Endothelial cell of umbilical vein (primary cell): ENCODE data around the gene CHERP. TPM values are rescaled to one million over a fixed set of nuclear protein-coding genes. Genes with fewer than 3 reads are reported as not detected.
"Not testable (repeated sequence)": the region's sequence is repeated elsewhere in the genome, so short reads cannot be mapped to it uniquely, and the experiment has no call there.

Experiments used
- BruUV-seq: library from RNA; stranded (reverse); fragments of 400-500 nt; replicated peaks from 2 replicates; lab custom pipeline; 2021; lab: Mats Ljungman, UMichigan
- CTCF ChIA-PET: fragments of 300-600, 350-600 bp; sonication (Branson Sonifier 250); formaldehyde crosslinking; loops from one replicate; lab custom pipeline; 2021; ENCODE audit warnings: antibody characterized with exemption, inconsistent platforms; lab: Charles Lee
- POLR2A ChIA-PET: fragments of 300-600, 350-600 bp; sonication (Branson Sonifier 250); formaldehyde crosslinking; loops from one replicate; lab custom pipeline; 2021; ENCODE audit warnings: antibody characterized with exemption, inconsistent platforms; lab: Charles Lee
- DNase-seq: peaks from one replicate; pipeline ENCODE4 v3.0.0-alpha.2; 2011; ENCODE audit warnings: low read depth, low spot score
- FAIRE-seq: peaks from 2 replicates; lab custom pipeline; 2011; peaks lifted over from hg19 to GRCh38; lab: Jason Lieb, UNC
- H2AFZ ChIP-seq: 2 replicates; pipeline ENCODE4 v1.6.0; 2012; ENCODE audit warnings: low read depth, low read length, control low read depth, inconsistent platforms
- H3K27ac ChIP-seq: 2 replicates; pipeline ENCODE4 v1.5.1; 2011; ENCODE audit warnings: low read depth, mild to moderate bottlenecking, control low read depth, low read length, moderate library complexity; ENCODE audit not compliant: insufficient read depth
- H3K27me3 ChIP-seq, 2 experiments: 2 replicates each; pipeline versions ENCODE4 v1.6.0 to v1.6.1; 2011; ENCODE audit warnings: low read length in 2 of 2, mixed read lengths in 1 of 2; ENCODE audit not compliant: control insufficient read depth in 2 of 2, insufficient read depth in 2 of 2
- H3K36me3 ChIP-seq, 2 experiments: 2 replicates in 1 of 2; 3 replicates in 1 of 2; pipeline ENCODE4 v1.5.1; 2011; ENCODE audit warnings: low read length in 2 of 2, mild to moderate bottlenecking in 1 of 2, moderate library complexity in 1 of 2; ENCODE audit not compliant: control insufficient read depth in 2 of 2, insufficient read depth in 2 of 2; ENCODE audit errors: extremely low read depth in 1 of 2
- H3K4me1 ChIP-seq: 3 replicates; pipeline ENCODE4 v1.5.1; 2011; ENCODE audit warnings: mild to moderate bottlenecking, low read length; ENCODE audit not compliant: control insufficient read depth, insufficient read depth; ENCODE audit errors: extremely low read depth
- H3K4me2 ChIP-seq: 2 replicates; pipeline ENCODE4 v1.6.1; 2011; ENCODE audit warnings: low read length, control low read depth, mixed read lengths; ENCODE audit not compliant: insufficient read depth
- H3K4me3 ChIP-seq, 3 experiments: fragments of 200-600 bp in 1 of 3; sonication (generic), shearing (Covaris generic) in 1 of 3; replicated peaks in 1 of 3; 2 replicates each; pipeline ENCODE4 v1.5.1; 2011 to 2016; ENCODE audit warnings: control low read depth in 3 of 3, low read length in 3 of 3, mild to moderate bottlenecking in 2 of 3, inconsistent platforms in 1 of 3, low read depth in 1 of 3, moderate library complexity in 1 of 3; ENCODE audit not compliant: insufficient read depth in 1 of 3
- H3K79me2 ChIP-seq: 2 replicates; pipeline ENCODE4 v1.6.0; 2012; ENCODE audit warnings: low read length, inconsistent platforms; ENCODE audit not compliant: control insufficient read depth, insufficient read depth
- H3K9ac ChIP-seq: replicated peaks from 2 replicates; pipeline ENCODE3; 2011; ENCODE audit warnings: low read length, control low read depth; ENCODE audit not compliant: insufficient read depth; ENCODE audit errors: extremely low read depth
- H3K9me1 ChIP-seq: replicated peaks from 3 replicates; pipeline ENCODE4 v1.6.0; 2011; ENCODE audit warnings: mild to moderate bottlenecking, low read length; ENCODE audit not compliant: control insufficient read depth, insufficient read depth; ENCODE audit errors: extremely low read depth
- H3K9me3 ChIP-seq: replicated peaks from 2 replicates; pipeline ENCODE4 v1.5.1; 2012; ENCODE audit warnings: low read length, inconsistent platforms; ENCODE audit not compliant: control insufficient read depth, insufficient read depth
- H4K20me1 ChIP-seq: replicated peaks from 2 replicates; pipeline ENCODE3; 2011; ENCODE audit warnings: mild to moderate bottlenecking, low read length; ENCODE audit not compliant: control insufficient read depth, insufficient read depth; ENCODE audit errors: extremely low read depth
- EZH2 ChIP-seq: IDR thresholded peaks from 2 replicates; pipeline ENCODE4 v1.6.1; 2012; ENCODE audit warnings: borderline replicate concordance, low read depth, mild to moderate bottlenecking, moderate library complexity, low read length, inconsistent platforms; ENCODE audit not compliant: severe bottlenecking
- POLR2A ChIP-seq: IDR thresholded peaks from 2 replicates; pipeline ENCODE4 v1.6.1; 2012; ENCODE audit warnings: low read depth, mild to moderate bottlenecking, control low read depth, low read length
- dilution Hi-C: fragments of 300-500 bp; cut with MboI; formaldehyde crosslinking; loops from one replicate; pipeline ENCODE4 v1.15.0; 2019; ENCODE audit warnings: low sequenced_read_pairs; ENCODE audit not compliant: extremely low pct_ligation_motif_present
- intact Hi-C: fragments of 100-400 bp; cut with micrococcal nuclease; formaldehyde crosslinking; loops from one replicate; pipeline ENCODE4 v1.10.0; 2022
- polyA plus RNA-seq, 4 experiments: library from polyadenylated mRNA; depleted of rRNA in 3 of 4; stranded (reverse) in 3 of 4; unstranded in 1 of 4; fragments of >200 nt; gene quantifications; 2 replicates each; pipeline versions ENCODE4 v1.2.1 to v1.2.3, GENCODE V29; 2011 to 2012; ENCODE audit warnings: missing spikeins in 1 of 4
- total RNA-seq: library from RNA; stranded (reverse); gene quantifications from 2 replicates; pipeline ENCODE4 v1.2.3, GENCODE V29; 2021
- TF ChIP-seq, protein P1 (sequence below): IDR thresholded peaks from 2 replicates; pipeline ENCODE4 v1.6.1; 2011; ENCODE audit not compliant: insufficient read depth, insufficient read length

CHERP gene
- total and polyA plus RNA-seq, 2 donors (not counting 3 experiments of a cell fraction or from before 2014, with no cell fraction given): 8.9 to 53.9 TPM

DNA sequence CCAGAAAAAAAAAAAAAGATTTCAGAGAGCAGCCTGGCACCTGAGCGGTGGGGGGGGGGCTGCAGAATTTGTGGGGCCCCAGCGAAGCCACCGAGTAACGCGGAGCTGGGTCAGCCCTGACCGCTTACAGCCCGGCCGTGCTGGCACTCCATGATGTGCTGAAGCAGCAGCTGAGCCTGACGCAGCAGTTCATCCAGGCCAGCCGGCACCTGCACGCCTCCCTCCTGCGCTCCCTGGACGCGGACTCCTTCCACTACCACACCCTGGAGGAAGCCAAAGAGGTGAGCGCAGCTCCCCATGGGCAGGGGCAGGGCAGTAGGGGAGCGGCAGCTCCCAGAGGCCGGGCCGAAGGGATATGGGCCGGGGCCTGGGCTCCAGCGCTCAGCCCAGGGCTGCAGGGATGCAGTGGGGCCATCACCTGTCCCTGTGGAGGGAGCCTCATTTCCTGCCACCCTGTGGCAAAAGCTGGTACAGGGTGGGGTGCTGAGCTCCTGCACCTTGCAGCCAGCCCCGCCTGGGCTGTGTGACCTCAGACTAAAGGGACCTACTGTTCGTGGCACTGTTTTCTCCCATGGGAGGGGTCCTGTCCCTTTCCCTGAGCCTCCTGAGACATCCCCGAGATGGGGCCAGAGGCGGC, 27.7 kb downstream of the CHERP start:
- FAIRE-seq (no peak), DNase-seq (no peak)
- Histone ChIP-seq H3K9ac (no peak overlapping the region), H3K9me1 (no peaks in the 10 kb centered on the region), H4K20me1 (no peaks in the 10 kb centered on the region), H3K27ac (no peak overlapping the region), H3K27me3 (no peaks in the 10 kb centered on the region), H3K4me3 (no peak overlapping the region), H2AFZ (no peak overlapping the region), H3K4me2 (no peak overlapping the region), H3K4me1 (no peaks in the 10 kb centered on the region), H3K79me2 (no peaks in the 10 kb centered on the region), H3K36me3 (peaks cover 7 to 26% of the 10 kb centered on the region in 2 experiments), H3K9me3 (no peaks in the 10 kb centered on the region)
- intact Hi-C loops (no loop called here), dilution Hi-C loops (no loop called here)
- ChIA-PET CTCF (interaction anchor here (1.3 kb wide), 1 partner anchor 18 kb away, joined by 4 read pairs; the partner anchor contains the start of genes C19orf44 and CALR3), POLR2A (interaction anchor here (0.6 kb wide), 2 partner anchors 13 to 73 kb away, joined by 3 to 6 read pairs; no protein-coding TSS in a partner anchor)
- no peak for TF ChIP-seq EZH2
- TF ChIP-seq, protein P1, sequence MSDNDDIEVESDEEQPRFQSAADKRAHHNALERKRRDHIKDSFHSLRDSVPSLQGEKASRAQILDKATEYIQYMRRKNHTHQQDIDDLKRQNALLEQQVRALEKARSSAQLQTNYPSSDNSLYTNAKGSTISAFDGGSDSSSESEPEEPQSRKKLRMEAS: no peak
- no peak for TF ChIP-seq POLR2A
- no TSS peak for BruUV-seq

DNA sequence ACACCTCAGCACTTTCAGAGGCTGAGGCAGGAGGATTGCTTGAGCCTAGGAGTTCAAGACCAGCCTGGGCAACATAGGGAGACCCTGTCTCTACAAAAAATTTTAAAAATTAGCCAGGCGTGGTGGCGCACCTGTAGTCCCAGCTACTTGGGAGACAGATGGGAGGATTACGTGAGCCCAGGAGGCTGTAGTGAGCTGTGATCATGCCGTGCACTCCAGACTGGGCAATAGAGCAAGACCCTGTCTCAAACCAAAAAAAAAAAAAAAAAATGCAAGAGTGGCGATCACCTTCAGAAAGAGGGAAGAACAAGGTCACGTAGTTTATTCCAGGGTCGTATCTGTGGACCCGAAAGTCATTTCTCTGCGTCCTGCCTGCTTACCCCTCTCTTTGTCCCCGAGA, 29.6 kb downstream of the CHERP start:
- CTCF ChIA-PET, intact Hi-C loops, DNase-seq, H3K27me3 ChIP-seq, POLR2A ChIA-PET, BruUV-seq, H3K79me2 ChIP-seq, H2AFZ ChIP-seq, H3K4me2 ChIP-seq, H3K9me1 ChIP-seq, H3K27ac ChIP-seq, FAIRE-seq, dilution Hi-C loops, H3K9me3 ChIP-seq, H3K4me1 ChIP-seq, H3K9ac ChIP-seq, H3K4me3 ChIP-seq, H4K20me1 ChIP-seq: not testable (repeated sequence)
- H3K36me3 ChIP-seq: peaks cover 0 to 20% of the 10 kb centered on the region in 2 experiments
